Uterus (tissue), 4 donors: ENCODE measurements around the gene BNC1. TPM values are rescaled to one million over a fixed set of nuclear protein-coding genes. Genes with fewer than 3 reads are reported as not detected.

Experiments used
- DNase-seq, 2 donors: peaks; one replicate each; pipeline ENCODE4 v3.0.0-alpha.2; 2019 to 2020
- H3K27ac ChIP-seq, 2 donors: fragments of 200-600 bp; sonication (generic); 1 replicate in 1 of 2; 2 replicates in 1 of 2; pipeline ENCODE4 v1.5.1; 2016 to 2018
- H3K27me3 ChIP-seq, 2 donors: fragments of 200-600 bp; sonication (generic); one replicate each; pipeline ENCODE4 v1.5.1; 2018 to 2019; ENCODE audit warnings: control low read depth in 1 of 2
- H3K36me3 ChIP-seq, 2 donors: fragments of 200-600 bp; sonication (generic); one replicate each; pipeline ENCODE4 v1.5.1; 2019; ENCODE audit warnings: control low read depth in 1 of 2
- H3K4me1 ChIP-seq, 2 donors: fragments of 200-600 bp; sonication (generic); one replicate each; pipeline ENCODE4 v1.5.1; 2018 to 2019; ENCODE audit warnings: control low read depth in 1 of 2
- H3K4me3 ChIP-seq, 2 donors: fragments of 200-600 bp; sonication (generic); 1 replicate in 1 of 2; 2 replicates in 1 of 2; pipeline ENCODE4 v1.5.1; 2018 to 2019; ENCODE audit warnings: mild to moderate bottlenecking in 1 of 2
- H3K9me3 ChIP-seq, 2 donors: fragments of 200-600 bp; sonication (generic); one replicate each; pipeline ENCODE4 v1.5.1; 2019; ENCODE audit warnings: control low read depth in 1 of 2
- CTCF ChIP-seq, 4 experiments: fragments of 200-600 bp in 2 of 4; fragments of 450-650 bp in 2 of 4; sonication (generic) in 2 of 4; IDR thresholded peaks; one replicate each; pipeline ENCODE4 v1.5.1; 2016 to 2019; ENCODE audit warnings: antibody characterized with exemption in 4 of 4, mild to moderate bottlenecking in 2 of 4, moderate library complexity in 1 of 4
- POLR2A ChIP-seq, 2 donors: fragments of 450-650 bp; IDR thresholded peaks; one replicate each; pipeline ENCODE4 v1.6.1; 2016; ENCODE audit warnings: antibody characterized with exemption in 2 of 2, mild to moderate bottlenecking in 1 of 2, moderate library complexity in 1 of 2
- intact Hi-C: fragments of 100-400 bp; cut with DNase I; formaldehyde crosslinking; loops from one replicate; pipeline ENCODE4 v1.15.1; 2023; ENCODE audit warnings: low total_unique reads
- total RNA-seq, 4 donors: library from RNA; depleted of rRNA in 3 of 4; stranded (reverse); fragments of >200 nt in 3 of 4; gene quantifications; one replicate each; pipeline versions ENCODE4 v1.1.0 to v1.2.4, GENCODE V29; 2014 to 2023
- donor health status: DM: yes; HTN: yes; CAD: no.

Gene BNC1
- total RNA-seq, 4 donors from 2014 or later, result 0.49 to 2.1 (median 0.59) TPM; not detected in 1

GRCh38 chr15:83207660-83208366, 76.7 kb downstream of the BNC1 start, which contains the start of gene HDGFL3:
Gene HDGFL3 (minus strand): TSS chr15:83207823. CDS start chr15:83207414, 409 bp downstream.
- DNase-seq, result peak; percentile 64 to 70
- TF ChIP-seq POLR2A (IDR thresholded peaks at IDR 0.05), result no peak
- TF ChIP-seq CTCF (IDR thresholded peaks at IDR 0.05), result no peak
- peak within 1 kb of the TSS; percentile 78 to 82 for H3K4me3 ChIP-seq
- H3K36me3 ChIP-seq, result no peaks in the 10 kb centered on the region
- no peaks in the 10 kb centered on the region for H3K9me3 ChIP-seq
- intact Hi-C loops, result loop anchor here (5.0 kb wide), 1 partner anchor 141 kb away; the partner anchor contains the start of gene BTBD1
- peak within 1 kb of the TSS; percentile 92 to 94 for H3K27ac ChIP-seq
- H3K27me3 ChIP-seq, result no peaks in the 10 kb centered on the region
- H3K4me1 ChIP-seq, result no peaks in the 10 kb centered on the region

- Histone ChIP-seq H3K4me1 (no peaks in the 10 kb centered on the region), H3K27me3 (no peaks in the 10 kb centered on the region), H3K9me3 (no peaks in the 10 kb centered on the region), H3K36me3 (no peaks in the 10 kb centered on the region), H3K4me3 (peak overlapping the region; percentile 78 to 82), H3K27ac (peak overlapping the region; percentile 92 to 94)
- TF ChIP-seq POLR2A (IDR thresholded peaks at IDR 0.05) (no peak), CTCF (IDR thresholded peaks at IDR 0.05) (no peak)
- intact Hi-C loops, result loop anchor here (5.0 kb wide), 1 partner anchor 140 kb away; the partner anchor contains the start of gene BTBD1
- peak; percentile 32 to 49 for DNase-seq
Observed at GRCh38 chr15:83207009-83207659, 77.3 kb downstream of the BNC1 start.

GRCh38 chr15:83206526-83207008, 77.9 kb downstream of the BNC1 start:
- intact Hi-C loops, result loop anchor here (5.0 kb wide), 1 partner anchor 139 kb away; the partner anchor contains the start of gene BTBD1

More at GRCh38 chr15:83206526-83207008, 77.9 kb downstream of the BNC1 start:
- H3K27me3 ChIP-seq, result no peaks in the 10 kb centered on the region
- H3K4me3 ChIP-seq, result peak overlapping the region; percentile 78 to 82
- no peak for DNase-seq
- TF ChIP-seq CTCF (IDR thresholded peaks at IDR 0.05), result no peak
- no peak for TF ChIP-seq POLR2A (IDR thresholded peaks at IDR 0.05)
- H3K9me3 ChIP-seq, result no peaks in the 10 kb centered on the region
- no peaks in the 10 kb centered on the region for H3K36me3 ChIP-seq
- no peaks in the 10 kb centered on the region for H3K4me1 ChIP-seq
- peak overlapping the region; percentile 92 to 94 for H3K27ac ChIP-seq

Other genes with a start within 250 kb of the BNC1 start
- 100 to 1,000 TPM in 2 of 4 donors, 10 to 100 TPM in 2; 54.9 to 140 (median 101) TPM for gene BTBD1, start 217.4 kb downstream of the BNC1 start, total RNA-seq
- 10 to 100 TPM in 1 of 4 donors, 1 to 10 TPM in 3; 1.7 to 10.5 (median 3.9) TPM for gene TM6SF1, start 177.0 kb downstream of the BNC1 start, total RNA-seq
- gene HDGFL3, start 76.8 kb downstream of the BNC1 start, total RNA-seq, result 10 to 100 TPM; 12.8 to 70.9 (median 38.1) TPM
- 10 to 100 TPM in 1 of 4 donors, 1 to 10 TPM in 2, not detected in 1; 1.2 to 11.8 (median 2.0) TPM for gene SH3GL3, start 162.7 kb upstream of the BNC1 start, total RNA-seq